HG03575 (cell line): ENCODE measurements around the gene TRAF6.
"Not testable (repeated sequence)": the region's sequence is repeated elsewhere in the genome, so short reads cannot be mapped to it uniquely, and the experiment has no call there.

ENCODE experiments used
- ATAC-seq: cut with Tn5 transposase; IDR thresholded peaks from one replicate; pipeline ENCODE4 v1.9.1; 2021; ENCODE audit not compliant: unreplicated experiment, insufficient number of reproducible peaks, low FRiP score; ENCODE audit errors: extremely low read depth

Gene TRAF6

DNA sequence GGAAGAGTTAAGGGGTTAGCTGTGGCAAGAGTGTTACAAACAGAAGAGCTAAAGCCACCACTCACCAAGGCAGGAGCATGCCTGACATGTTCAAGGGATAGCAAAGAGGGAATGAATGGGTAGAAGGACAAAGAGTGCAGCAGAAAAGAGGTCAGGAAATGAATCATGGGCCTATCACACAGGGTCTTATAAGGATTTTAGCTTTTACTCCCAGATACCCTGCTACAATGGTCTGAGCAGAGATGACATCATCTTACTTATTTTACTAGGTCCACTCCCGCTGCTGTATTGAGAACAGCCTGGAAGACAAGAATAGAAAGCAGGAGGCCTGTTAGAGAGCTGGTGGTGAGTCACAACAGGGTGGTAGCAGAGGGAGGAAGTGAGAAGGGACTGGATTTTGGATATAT lies 9.8 kb downstream of the TRAF6 start:
- ATAC-seq = peak; percentile 96

DNA sequence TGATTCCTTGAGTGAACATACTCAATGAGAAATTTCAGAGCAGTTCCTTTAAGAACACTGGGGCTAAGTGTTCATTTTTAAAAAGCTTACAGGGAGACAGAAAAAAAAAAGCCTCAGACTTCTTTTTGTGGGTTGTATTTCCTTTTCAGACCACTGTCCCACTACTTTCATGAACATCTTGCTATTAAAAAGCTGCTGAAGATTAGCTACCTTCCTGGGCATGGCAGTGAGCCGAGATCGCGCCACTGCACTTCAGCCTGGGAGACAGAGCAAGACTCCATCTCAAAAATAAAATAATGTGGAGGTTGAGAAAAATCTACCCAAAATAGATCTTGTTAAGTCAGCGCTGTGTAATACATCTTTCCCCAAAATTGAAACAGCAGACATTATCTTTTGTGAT lies 10.8 kb downstream of the TRAF6 start:
- no peak for ATAC-seq

DNA sequence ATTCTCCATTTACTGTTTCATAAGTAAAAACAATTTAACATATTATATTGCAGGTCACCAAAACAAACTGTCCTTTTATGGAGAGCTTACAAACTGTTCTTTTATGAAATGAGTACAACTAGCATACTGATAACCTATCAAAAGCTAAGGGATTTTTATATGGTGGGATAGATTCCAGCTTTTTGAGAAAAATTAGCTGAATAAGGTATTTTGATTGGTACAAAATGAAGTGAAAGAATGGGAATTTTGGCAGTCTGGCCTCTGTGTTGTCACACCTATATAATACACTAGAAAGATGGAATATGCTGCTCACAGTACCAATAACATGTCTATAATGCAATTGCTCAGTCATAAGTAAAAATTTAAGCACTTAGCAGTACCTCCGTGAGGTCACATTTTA lies 11.4 kb downstream of the TRAF6 start:
- no peak for ATAC-seq

DNA sequence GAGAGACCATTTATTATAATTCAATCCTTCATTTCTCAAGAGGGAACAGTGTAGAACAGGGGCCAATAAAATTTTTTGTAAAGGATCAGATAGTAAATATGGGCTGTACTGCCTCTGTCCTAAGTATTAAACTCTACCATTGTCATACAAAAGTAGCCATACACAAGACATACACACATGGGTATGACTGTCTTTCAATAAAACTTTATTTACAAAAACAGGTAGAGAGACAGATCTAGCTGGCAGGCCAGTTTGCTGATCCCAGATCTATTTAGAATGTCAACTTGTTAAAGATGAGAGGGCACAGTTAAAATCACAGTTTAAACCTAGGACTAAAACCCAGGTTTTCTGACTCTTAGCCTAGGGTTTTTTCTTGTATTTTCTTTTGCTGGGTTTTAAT lies 16.7 kb downstream of the TRAF6 start:
- ATAC-seq = no peak

DNA sequence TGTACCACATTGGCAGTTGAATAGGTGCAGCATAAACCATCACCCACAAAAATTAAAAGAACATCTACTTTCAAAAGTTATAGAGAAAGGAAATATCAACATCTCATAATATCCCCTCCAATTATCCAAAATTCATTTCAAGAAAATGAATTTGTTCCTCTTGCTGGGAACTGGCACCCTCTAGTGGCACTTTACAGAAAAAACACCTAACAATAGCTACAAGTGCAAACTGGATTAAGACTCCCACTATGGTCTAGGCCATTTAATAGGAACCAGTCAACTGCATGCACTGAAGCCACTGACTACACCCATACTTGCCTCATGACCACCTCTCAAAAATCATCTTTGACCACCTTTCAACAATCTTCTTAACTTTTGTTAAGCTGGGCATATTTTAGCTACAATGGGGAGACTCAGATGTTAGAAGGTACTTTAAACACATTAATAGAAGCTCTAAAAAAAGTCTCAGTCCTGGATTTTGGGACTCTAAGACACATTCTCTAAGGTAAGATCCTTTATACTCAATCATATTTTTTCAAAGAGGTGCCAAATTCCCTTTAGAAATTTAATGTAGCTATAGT lies 17.3 kb downstream of the TRAF6 start:
- no peak for ATAC-seq

DNA sequence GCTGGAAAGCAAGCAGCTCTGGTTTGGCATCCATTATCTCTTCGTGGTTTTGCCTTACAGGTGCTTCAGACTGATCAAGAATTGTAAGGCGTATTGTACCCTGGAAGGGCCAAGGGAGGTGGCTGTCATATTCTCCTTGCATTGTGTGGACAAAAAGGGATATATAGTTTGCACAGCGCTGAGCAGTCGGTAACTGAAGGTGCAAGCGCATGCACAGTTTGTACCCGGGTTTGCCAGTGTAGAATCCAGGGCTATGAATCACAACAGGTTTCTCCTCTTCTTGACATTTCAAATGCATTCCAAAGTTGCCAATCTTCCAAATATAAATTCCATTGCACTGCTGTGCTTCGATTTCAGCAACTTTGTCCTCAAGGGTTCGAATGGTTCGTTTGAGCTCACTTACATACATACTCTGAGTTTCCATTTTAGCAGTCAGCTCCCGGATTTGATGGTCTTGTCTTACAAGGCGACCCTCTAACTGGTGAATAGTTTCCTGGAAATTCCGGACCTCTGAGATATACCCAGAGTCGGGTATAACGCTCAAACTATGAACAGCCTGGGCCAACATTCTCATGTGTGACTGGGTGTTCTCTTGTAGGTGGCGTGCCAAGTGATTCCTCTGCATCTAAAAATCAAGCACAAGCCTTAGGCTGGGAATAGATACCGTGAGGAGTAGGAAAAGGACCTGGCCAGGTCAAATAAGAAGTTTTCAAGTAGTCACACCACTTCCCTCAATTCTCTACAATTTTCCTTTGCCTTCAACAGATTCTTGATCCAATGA lies 19.9 kb downstream of the TRAF6 start:
- no peak for ATAC-seq

DNA sequence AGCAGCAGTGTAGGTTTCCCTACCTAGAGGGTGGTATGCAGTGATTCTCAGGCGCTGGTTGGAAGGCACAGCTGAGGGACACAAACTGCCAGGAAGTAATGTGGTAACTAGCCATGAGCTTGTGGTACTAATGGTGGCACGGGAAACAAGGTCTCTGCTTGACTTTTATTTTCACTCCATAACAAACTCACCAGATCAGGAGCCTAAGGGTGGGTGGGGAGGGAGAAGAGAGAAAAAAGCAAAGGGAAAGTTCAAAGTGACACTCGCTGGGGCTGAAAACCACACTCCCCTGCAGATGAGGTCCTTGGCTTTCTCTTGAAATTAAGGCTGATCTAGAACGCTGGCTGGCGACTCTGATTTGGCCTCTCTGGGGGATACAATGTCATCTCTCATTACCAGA lies 22.0 kb downstream of the TRAF6 start:
- no peak for ATAC-seq

DNA sequence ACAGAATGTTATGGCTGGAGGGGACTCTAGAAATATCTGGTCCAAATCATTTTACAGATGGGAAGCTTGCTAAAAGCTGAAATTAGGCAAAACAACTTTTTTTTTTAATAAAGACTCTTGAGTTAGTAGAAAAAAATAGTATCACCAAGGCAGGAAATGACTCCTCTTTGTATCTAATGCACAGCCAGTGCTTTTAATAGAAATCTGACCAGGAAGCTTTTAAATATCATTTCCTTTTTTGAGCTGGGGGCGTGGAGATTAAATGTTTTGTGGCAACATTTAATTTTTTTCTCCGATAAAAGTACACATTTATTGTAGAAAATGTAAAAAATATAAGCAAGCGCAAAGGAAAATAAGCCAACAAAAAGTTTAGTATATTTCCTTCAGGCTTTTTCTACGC lies 22.5 kb downstream of the TRAF6 start:
- no peak for ATAC-seq

DNA sequence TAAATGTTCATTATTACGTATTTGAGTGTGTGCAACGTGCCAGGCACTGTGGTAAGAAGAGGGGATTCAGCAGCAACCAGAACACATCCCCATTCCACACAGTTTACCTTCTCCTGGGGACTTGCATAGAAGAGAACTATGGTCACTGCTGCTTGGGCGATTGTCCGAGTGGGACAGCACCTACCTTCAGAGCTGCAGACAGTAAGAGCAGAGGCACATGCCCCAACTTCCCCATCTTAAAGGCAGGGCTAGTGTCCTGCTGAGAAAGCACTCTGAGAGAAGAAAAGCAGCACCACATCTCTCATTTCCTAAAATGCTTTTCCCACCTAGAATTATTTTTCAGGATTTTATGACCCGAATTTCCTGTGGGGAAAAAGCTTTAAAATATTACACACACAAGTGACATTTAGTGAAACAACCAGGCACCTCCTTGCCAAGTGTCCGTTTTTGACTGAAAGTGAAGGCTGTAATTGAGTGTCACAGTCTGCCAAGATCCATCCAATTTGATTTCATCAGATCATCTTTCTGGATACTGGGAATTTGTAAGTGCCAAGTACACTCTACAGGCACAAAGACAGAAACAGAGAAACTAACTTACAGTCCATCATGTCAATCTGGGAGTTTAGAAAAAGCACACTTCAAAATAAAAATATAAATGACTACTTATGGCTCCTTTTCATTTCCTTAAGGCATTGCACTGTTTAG lies 24.6 kb downstream of the TRAF6 start:
- ATAC-seq = no peak

DNA sequence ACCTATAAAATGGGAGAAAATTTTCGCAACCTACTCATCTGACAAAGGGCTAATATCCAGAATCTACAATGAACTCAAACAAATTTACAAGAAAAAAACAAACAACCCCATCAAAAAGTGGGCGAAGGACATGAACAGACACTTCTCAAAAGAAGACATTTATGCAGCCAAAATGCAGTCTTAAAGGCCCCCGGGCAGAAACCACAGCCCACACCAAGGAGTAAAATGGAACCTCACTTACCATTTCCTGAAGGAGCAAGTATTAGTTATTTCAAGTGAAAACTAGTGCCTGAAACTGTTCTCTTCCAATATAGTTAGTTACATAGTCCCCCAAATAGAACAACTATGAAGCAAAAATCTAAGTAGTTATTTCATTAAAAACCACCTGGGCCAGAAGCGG lies 27.0 kb downstream of the TRAF6 start:
- ATAC-seq = not testable (repeated sequence)

DNA sequence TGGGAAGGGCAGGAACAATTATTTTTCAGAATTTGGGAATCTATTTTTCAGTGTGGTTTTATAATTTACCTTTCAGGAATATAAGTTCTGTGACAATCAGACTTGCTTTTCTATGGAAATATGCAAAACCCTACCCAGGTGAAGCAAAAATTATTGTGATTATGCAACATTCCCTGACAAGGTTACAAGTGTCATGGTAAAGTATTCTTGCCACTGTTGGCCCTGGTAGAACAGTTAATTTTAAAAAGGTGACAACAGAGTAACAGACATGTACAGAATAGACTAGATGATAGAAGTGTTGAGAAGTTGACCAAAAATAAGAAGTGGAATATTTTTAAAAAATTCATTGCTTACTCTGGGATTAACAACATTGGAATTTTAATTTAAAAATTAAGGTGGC lies 29.2 kb downstream of the TRAF6 start:
- ATAC-seq = no peak

DNA sequence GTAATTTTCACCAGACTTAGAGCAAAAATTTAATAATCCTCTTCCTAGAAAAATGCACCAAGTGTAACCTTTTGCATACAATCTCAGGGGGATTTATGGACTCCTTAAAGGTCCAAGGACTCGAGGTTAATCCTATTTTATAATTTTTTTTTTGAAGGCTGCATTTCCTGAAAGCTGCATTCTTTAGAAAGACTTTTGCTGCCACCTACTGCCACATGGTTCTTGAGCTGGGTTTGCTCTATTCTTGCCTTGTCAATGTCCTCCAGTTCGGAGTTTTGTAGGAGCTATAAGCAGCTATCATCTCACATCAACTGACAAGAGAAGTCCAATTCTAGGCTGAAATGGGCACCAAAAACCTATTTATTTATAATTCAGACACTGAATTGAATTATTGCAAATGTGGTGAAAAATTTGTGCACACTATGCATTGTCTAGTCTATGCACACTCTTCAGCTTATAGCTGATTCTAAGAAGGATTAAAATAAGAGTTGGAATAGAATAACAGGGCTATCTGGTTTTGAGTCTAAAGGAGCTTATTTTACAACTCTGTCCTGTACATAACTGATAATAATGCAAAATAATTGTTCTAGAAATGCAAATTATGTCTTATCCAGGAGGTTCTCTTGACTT lies 31.3 kb downstream of the TRAF6 start:
- ATAC-seq = no peak

DNA sequence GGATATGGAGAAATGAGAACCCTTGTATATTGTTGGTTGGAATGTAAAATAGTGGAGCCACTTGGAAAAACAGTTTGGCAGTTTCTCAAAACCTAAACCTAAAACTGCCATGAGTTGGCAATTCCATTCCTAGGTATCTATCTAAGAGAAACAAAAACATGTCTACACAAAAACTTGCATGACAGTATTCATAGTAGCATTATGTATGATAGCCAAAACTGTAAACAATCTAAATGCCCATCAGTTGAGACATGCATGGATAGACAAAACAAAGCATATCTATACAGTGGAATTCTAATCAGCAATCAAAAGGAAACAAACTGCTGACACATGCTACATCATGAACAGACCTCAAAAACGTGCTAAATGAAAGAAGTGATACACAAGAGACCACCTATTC lies 34.9 kb downstream of the TRAF6 start:
- ATAC-seq = no peak

DNA sequence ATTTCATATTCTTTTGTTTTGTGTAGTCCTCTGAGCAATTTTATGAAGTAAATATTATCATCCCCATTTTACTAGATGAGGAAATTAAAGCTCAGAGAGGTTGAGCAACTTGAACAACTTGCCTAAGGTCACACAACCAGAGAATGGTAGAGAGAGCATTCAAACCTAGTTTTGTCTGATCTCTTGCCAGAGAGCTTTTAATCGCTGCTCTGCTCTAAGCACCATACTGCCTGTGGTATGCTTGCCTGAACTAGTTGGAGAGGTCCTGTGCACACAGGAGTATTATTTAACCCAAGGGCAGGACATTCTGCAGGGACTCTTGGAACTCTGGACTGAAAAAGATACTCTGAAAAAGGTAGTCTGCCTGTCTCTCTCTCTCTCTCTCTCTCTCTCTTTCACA lies 38.5 kb downstream of the TRAF6 start:
- no peak for ATAC-seq

DNA sequence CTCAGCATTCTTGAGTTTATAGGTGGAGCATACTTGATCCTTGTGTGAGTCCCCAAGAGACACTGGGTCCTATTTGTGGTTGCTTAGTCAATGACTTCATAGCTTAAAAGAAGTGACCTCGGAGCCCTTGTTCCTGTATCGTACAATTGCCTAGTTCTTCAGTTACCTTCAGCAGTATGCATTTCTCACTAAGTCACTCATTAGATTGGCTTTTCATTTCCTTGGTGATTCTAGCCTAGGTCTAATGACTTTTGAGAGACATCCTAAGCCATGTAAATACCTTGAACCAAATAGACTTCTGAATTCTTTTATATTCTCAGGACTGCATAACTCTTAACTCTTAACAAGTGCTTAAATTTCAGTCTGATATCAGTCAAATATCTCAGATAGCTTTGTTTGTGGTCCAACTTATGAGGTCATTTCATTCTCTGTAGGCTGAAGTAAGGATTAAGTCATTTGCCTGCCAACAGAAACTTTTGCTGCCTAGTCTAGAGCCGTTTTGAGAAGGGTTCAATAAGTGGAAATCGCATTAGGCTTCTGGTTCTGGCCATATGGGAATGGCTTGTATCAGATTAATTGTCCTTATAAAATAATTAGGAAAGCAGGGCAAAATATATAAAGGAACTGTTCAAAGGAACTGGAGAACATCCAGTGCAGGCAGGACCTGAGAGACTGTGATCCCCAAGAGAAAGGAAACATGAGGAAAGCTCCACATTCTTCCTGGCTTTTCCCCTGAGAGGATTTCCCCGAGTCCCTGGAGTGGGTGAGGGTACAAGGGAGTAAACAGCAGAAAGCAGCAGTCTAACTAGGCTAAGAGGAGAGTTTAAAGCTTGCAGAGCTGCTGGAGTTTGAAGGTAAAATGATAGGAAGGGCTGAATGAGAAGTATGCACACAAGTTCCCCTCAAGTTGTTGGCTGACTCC lies 39.9 kb downstream of the TRAF6 start:
- no peak for ATAC-seq

DNA sequence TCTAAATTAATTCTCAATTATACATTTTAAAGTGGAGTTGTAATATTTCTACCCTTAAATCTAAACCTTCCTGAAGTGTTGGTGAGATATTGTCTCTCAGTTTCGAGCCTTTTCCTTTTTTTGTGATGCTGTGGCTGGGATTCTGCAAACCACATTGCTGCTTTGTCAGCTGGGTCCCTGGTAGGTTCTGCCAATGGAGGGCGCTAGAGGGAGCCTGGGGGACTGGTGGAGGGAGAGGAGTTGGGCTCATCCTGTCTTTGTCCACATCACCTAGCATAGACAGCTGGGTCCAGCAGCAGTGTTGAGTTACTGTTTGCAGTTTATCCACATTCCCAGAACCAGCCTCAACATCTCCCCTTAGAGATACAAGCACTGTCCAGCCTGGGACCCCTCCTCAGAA lies 41.0 kb downstream of the TRAF6 start:
- no peak for ATAC-seq

DNA sequence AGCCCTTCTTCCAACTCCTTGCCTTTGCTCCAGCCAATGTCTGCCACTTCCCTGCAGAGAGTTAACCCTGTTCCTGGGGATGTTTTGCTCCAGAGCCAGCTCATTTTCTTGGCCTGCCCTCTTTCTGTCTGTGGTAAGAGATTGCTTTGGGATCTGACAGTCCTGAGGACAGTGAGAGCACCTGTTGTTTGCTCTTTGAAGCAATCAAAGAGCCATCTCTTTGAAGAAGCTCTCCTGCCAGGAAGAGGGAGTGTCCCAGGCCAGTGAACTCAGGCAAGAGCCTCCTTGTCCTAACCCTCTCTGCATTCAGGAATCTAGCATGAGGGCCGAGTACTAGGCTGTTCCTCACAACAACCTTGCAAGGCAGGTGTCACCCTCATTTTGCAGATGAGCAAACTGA lies 42.2 kb downstream of the TRAF6 start:
- ATAC-seq = no peak

DNA sequence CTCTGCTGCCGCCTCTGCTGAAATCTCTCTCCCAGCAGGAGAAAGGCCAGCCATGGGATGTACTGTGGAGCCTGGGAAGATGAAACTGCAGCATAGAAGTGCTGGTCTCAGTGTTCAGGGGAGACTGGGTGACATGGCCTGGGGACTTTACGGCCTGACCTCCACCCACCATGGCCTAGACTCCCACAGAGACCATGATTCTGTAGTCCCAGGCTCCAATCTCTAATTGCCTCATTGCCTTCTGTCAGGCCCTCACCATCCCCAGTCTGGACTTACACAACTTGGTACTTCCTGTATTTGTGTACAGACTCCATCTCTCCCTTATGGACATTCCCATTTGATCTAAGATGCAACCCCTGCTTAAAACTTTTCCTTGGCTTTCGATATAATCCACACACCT lies 43.1 kb downstream of the TRAF6 start:
- no peak for ATAC-seq
